Measurements from ENCODE around the gene CHST3.

Gene CHST3

DNA sequence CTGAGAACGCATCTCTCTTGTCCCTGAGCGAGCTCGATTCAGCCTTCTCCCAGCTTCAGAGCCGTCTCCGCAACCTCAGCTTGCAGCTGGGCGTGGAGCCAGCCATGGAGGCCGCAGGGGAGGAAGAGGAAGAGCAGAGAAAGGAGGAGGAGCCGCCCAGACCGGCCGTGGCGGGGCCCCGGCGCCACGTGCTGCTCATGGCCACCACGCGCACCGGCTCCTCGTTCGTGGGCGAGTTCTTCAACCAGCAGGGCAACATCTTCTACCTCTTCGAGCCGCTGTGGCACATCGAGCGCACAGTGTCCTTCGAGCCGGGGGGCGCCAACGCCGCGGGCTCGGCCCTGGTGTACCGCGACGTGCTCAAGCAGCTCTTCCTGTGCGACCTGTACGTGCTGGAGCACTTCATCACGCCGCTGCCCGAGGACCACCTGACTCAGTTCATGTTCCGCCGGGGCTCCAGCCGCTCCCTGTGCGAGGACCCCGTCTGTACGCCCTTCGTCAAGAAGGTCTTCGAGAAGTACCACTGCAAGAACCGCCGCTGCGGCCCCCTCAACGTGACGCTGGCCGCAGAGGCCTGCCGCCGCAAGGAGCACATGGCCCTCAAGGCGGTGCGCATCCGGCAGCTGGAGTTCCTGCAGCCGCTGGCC is 43.2 kb downstream of the CHST3 start:
- TF ChIP-seq, protein P1, sequence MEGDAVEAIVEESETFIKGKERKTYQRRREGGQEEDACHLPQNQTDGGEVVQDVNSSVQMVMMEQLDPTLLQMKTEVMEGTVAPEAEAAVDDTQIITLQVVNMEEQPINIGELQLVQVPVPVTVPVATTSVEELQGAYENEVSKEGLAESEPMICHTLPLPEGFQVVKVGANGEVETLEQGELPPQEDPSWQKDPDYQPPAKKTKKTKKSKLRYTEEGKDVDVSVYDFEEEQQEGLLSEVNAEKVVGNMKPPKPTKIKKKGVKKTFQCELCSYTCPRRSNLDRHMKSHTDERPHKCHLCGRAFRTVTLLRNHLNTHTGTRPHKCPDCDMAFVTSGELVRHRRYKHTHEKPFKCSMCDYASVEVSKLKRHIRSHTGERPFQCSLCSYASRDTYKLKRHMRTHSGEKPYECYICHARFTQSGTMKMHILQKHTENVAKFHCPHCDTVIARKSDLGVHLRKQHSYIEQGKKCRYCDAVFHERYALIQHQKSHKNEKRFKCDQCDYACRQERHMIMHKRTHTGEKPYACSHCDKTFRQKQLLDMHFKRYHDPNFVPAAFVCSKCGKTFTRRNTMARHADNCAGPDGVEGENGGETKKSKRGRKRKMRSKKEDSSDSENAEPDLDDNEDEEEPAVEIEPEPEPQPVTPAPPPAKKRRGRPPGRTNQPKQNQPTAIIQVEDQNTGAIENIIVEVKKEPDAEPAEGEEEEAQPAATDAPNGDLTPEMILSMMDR (IDR thresholded peaks at IDR 0.05; ENCODE audit: control insufficient read depth, insufficient read depth, low read depth, low read length, missing control alignments): no peak
- DNase-seq (ENCODE audit: low read depth): no peak
- no peak overlapping the region for H3K4me3 ChIP-seq (ENCODE audit: control insufficient read depth, low read depth, low read length)

DNA sequence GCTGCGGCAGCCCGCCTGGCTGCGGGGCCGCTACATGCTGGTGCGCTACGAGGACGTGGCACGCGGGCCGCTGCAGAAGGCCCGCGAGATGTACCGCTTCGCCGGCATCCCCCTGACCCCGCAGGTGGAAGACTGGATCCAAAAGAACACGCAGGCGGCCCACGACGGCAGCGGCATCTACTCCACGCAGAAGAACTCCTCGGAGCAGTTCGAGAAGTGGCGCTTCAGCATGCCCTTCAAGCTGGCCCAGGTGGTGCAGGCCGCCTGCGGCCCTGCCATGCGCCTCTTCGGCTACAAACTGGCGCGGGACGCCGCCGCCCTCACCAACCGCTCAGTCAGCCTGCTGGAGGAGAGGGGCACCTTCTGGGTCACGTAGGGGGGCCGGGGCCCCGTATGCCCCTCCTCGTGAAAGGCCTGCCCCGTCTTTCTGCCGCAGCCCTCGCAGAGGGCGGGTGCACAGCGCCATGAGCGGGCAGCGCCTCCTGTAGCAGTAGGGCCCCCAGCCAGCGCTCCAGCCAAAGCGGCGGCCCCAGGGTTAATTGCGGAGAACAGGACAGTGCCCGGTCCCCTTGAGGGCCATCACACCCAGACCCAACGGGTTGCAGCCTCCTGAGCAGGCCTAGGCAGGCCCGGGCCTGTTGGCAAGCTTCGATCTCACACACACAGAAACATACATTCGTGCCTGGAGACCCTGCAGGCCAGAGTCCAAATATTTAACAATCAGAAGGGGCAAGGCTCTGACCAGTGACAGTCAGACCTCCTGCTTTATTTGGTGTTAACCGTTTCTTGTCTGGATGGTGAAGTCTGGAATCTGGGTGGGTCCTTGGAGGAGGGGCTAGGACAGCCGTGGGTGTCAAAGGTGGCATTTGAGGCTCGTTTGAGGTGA is 44.1 kb downstream of the CHST3 start:
- no peak overlapping the region for H3K4me3 ChIP-seq (ENCODE audit: control insufficient read depth, low read depth, low read length)
- TF ChIP-seq, protein P1 (IDR thresholded peaks at IDR 0.05; ENCODE audit: control insufficient read depth, insufficient read depth, low read depth, low read length, missing control alignments): no peak
- no peak for DNase-seq (ENCODE audit: low read depth)

DNA sequence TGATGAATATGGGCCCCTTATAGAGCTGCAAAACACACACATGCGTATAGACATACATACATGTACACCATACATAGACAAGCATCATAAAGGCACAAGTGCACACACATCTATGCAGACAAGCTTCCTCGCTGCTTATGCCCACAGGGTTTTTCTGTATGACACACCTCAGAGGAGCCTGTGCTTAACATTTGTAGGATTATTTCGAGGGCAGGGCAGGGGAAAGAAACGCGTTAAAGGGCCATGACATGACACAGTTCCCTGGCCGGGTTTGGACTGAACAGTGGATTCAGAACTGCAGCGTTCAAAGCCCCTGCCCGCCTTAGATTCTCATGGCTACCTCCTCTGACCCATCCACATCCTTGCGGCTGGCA is 44.8 kb downstream of the CHST3 start:
- no peak overlapping the region for H3K4me3 ChIP-seq (ENCODE audit: control insufficient read depth, low read depth, low read length)
- DNase-seq (ENCODE audit: low read depth): no peak
- TF ChIP-seq, protein P1 (IDR thresholded peaks at IDR 0.05; ENCODE audit: control insufficient read depth, insufficient read depth, low read depth, low read length, missing control alignments): no peak

DNA sequence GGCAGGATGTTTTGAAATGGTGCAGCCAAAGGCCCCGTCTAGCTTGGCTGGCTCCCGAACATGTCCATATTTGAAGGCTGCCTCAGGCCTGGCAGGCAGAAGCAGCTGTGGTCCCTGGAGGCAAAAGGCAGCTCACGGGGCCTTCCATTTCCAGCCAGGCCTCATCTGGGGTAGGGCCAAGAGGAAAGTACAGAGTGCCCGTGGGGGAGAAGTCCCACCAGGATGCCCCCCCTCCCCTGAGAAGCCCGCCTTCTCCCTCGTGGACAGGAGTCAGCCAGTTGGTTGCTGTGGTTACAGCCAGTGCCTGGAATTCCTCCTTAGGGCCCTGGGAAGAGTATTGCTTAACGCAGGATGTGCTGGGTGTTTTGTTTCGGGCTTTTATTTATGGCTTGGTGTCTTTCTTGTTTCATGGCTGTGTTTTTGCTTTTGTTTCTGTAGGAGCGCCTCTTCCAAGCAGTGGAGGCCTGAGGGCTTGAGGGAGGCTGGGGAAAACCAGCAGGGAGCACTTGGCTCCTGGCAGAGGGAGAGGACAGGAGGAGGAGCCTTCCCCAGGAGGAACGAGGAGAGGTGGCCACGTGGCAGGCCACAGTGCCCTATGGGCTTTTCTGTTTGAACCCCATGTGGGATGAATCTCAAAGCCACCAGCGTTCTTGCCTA is 45.4 kb downstream of the CHST3 start:
- no peak overlapping the region for H3K4me3 ChIP-seq (ENCODE audit: control insufficient read depth, low read depth, low read length)
- peak; percentile 94 for DNase-seq (ENCODE audit: low read depth)
- TF ChIP-seq, protein P1 (IDR thresholded peaks at IDR 0.05; ENCODE audit: control insufficient read depth, insufficient read depth, low read depth, low read length, missing control alignments): no peak

DNA sequence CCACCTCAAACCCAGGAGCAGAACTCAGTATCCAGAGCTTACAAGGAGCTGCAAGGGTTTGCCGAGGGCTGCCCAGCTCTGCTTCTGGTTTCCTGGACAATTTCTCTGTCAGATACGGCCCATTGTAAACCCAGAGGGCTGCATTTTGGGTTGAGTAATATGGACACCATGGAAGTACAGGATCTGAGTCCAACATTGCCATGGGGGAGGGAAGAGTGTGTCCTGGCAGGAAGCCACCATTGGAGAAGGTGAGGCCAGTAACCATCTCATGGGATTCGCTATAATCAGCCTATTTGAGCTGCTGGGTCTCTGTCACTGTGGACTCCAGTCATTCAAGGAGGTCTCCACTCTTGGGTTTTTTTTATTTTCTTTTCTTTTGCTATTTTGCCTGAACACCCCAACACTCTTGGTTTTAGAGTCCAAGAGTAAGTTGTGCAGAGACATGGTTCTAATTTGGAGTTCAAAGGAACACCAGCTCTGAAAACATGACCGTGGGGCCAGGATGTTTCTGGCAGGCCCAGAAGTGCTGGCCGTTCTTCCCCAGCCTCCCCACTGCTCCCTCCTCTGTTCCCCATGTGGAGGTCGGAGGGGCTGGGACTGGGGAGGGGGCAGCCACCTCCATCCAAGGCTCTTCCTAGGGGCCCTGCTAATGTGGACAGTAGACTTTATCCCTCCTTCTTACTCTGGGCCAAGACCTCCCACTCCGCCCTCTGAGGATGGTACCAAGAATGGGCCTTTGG is 46.2 kb downstream of the CHST3 start:
- TF ChIP-seq, protein P1 (IDR thresholded peaks at IDR 0.05; ENCODE audit: control insufficient read depth, insufficient read depth, low read depth, low read length, missing control alignments): no peak
- no peak for DNase-seq (ENCODE audit: low read depth)
- no peak overlapping the region for H3K4me3 ChIP-seq (ENCODE audit: control insufficient read depth, low read depth, low read length)

DNA sequence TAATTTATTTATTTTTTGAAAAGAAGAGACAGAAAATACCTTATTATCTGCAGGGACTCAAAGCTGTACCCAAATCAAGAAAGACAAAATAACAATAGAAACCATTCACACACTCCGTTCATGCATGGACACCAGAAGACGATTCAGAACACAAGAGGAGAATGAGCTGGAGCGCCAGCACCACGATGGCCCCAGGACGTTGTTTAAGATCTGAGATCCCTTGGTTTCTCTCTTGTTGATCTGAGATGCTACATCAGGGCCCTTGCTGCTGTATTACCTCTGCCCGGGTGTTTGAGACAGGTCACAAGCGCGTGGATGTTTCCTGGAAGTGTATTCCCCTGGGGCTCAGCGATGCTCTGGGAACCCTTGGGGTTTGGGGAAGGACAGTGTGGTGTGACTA is 46.8 kb downstream of the CHST3 start:
- TF ChIP-seq, protein P1 (IDR thresholded peaks at IDR 0.05; ENCODE audit: control insufficient read depth, insufficient read depth, low read depth, low read length, missing control alignments): no peak
- H3K4me3 ChIP-seq (ENCODE audit: control insufficient read depth, low read depth, low read length): no peak overlapping the region
- DNase-seq (ENCODE audit: low read depth): no peak

All from AG09309 (cell line).